ENCODE data around the gene SIGLEC15.

Gene SIGLEC15

GRCh38 chr18:45835057-45835636 lies 9.7 kb downstream of the SIGLEC15 start:
- H3K27ac ChIP-seq (ENCODE audit: low read depth in 2 of 2, low read length in 2 of 2) = no peak overlapping the region
- peaks cover 16 to 34% of the 10 kb centered on the region in 2 donors for H3K27me3 ChIP-seq (ENCODE audit: control insufficient read depth in 2 of 2, insufficient read depth in 2 of 2, low read length in 2 of 2)
- no peaks in the 10 kb centered on the region for H3K9me3 ChIP-seq (ENCODE audit: control insufficient read depth in 2 of 2, low read length in 2 of 2)
- H3K4me1 ChIP-seq (ENCODE audit: control insufficient read depth in 2 of 2, insufficient read depth in 2 of 2, low read length in 2 of 2) = peaks cover 12 to 14% of the 10 kb centered on the region in 2 donors
- H3K9ac ChIP-seq (ENCODE audit: low read depth in 1 of 2, low read length in 2 of 2) = no peak overlapping the region
- no peak overlapping the region for H3K4me3 ChIP-seq (ENCODE audit: low read length in 2 of 2)
- H3K36me3 ChIP-seq (ENCODE audit: control insufficient read depth in 2 of 2, insufficient read depth in 2 of 2, low read length in 2 of 2) = no peaks in the 10 kb centered on the region

DNA sequence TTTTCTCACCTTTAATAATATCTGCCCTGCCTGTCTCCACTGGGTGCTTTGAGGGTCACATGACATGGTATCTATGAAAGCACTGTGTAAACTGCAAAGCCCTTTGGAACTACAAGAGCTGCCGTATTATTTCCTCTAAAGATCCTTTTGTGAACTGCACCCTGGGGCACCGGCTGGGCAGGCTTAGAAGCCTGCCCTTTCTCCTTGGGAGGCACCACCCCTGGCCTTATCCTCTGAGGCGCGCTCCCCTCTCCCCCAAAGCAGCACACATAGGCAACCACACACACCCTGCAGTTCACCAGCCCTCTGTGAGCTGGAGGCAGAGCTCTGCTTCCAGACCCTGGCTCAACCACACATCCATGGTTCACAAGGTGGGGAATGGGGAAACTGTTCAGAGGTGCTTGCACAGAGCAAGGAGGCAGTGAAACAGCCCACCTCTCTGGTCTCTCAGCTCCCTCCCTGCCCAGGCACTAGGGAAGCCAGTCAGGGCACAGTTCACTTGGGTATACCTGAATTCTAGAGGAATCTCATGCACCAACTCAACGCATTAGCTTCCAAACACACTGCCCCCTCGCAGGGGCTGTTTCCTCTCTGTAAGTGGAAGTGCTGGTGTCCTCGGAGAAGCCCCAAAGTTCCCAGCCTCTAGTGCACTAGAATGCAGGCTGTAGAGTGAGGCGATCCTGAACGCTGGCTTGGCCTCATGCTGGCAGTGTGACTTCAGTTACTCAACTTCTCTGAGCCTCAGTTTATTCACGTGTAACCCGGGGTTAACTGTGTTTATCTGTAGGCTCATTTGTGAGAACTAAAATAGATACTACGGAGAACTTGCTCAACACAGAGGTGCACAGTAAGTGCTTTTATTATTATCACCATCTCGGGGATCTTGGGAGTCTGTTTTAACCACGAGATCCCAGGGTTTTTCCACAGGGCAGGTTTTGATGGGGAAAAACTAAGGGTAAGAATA lies 11.0 kb downstream of the SIGLEC15 start:
- H3K4me3 ChIP-seq (ENCODE audit: low read length in 2 of 2) = no peak overlapping the region
- H3K4me1 ChIP-seq (ENCODE audit: control insufficient read depth in 2 of 2, insufficient read depth in 2 of 2, low read length in 2 of 2) = peaks cover 12 to 14% of the 10 kb centered on the region in 2 donors

DNA sequence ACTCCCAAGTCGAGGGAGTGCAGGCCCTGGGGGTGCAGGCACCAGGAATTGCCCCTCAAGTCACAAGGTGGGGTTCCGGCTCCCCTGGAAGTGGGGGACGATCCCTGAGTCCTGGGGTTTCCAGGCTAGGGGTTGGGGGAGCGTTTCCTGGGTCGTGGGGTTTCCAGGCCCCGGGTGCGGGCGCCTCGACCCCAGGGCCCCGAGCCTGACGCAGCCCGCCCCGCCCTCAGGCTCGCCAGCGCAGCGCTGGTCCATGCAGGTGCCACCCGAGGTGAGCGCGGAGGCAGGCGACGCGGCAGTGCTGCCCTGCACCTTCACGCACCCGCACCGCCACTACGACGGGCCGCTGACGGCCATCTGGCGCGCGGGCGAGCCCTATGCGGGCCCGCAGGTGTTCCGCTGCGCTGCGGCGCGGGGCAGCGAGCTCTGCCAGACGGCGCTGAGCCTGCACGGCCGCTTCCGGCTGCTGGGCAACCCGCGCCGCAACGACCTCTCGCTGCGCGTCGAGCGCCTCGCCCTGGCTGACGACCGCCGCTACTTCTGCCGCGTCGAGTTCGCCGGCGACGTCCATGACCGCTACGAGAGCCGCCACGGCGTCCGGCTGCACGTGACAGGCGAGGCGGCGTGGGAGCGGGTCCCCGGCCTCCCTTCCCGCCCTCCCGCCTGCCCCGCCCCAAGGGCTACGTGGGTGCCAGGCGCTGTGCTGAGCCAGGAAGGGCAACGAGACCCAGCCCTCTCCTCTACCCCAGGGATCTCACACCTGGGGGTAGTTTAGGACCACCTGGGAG lies 12.0 kb downstream of the SIGLEC15 start:
- H3K9ac ChIP-seq (ENCODE audit: low read depth in 1 of 2, low read length in 2 of 2) = no peak overlapping the region
- H3K4me3 ChIP-seq (ENCODE audit: low read length in 2 of 2) = peak overlapping the region in 1 of 2 donors; percentile 50
- H3K36me3 ChIP-seq (ENCODE audit: control insufficient read depth in 2 of 2, insufficient read depth in 2 of 2, low read length in 2 of 2) = no peaks in the 10 kb centered on the region
- H3K4me1 ChIP-seq (ENCODE audit: control insufficient read depth in 2 of 2, insufficient read depth in 2 of 2, low read length in 2 of 2) = peaks cover 12 to 14% of the 10 kb centered on the region in 2 donors
- H3K9me3 ChIP-seq (ENCODE audit: control insufficient read depth in 2 of 2, low read length in 2 of 2) = no peaks in the 10 kb centered on the region
- H3K27ac ChIP-seq (ENCODE audit: low read depth in 2 of 2, low read length in 2 of 2) = no peak overlapping the region
- H3K27me3 ChIP-seq (ENCODE audit: control insufficient read depth in 2 of 2, insufficient read depth in 2 of 2, low read length in 2 of 2) = peaks cover 16 to 34% of the 10 kb centered on the region in 2 donors

More for the DNA sequence above, 11.0 kb downstream of the SIGLEC15 start:
- Histone ChIP-seq H3K27me3 (ENCODE audit: control insufficient read depth in 2 of 2, insufficient read depth in 2 of 2, low read length in 2 of 2) (peaks cover 16 to 34% of the 10 kb centered on the region in 2 donors), H3K9ac (ENCODE audit: low read depth in 1 of 2, low read length in 2 of 2) (no peak overlapping the region), H3K9me3 (ENCODE audit: control insufficient read depth in 2 of 2, low read length in 2 of 2) (no peaks in the 10 kb centered on the region), H3K36me3 (ENCODE audit: control insufficient read depth in 2 of 2, insufficient read depth in 2 of 2, low read length in 2 of 2) (no peaks in the 10 kb centered on the region), H3K27ac (ENCODE audit: low read depth in 2 of 2, low read length in 2 of 2) (no peak overlapping the region)

DNA sequence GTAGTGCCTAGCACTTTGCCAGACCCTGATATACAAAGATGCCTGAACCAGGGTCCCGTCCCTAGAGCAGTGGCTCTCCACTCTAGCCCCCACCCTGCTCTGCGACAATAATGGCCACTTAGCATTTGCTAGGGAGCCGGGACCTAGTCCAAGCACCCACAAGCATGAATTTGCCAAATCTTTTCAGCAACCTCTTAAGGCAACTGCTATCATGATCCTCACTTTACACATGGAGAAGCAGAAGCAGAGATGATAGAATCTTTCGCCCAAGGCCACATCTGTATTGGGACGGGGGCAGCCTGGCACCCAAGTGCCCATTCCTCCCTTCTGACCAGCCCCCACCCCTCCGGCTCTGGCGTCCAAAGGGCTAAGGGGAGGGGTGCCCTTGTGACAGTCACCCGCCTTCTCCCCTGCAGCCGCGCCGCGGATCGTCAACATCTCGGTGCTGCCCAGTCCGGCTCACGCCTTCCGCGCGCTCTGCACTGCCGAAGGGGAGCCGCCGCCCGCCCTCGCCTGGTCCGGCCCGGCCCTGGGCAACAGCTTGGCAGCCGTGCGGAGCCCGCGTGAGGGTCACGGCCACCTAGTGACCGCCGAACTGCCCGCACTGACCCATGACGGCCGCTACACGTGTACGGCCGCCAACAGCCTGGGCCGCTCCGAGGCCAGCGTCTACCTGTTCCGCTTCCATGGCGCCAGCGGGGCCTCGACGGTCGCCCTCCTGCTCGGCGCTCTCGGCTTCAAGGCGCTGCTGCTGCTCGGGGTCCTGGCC lies 13.0 kb downstream of the SIGLEC15 start:
- Histone ChIP-seq H3K36me3 (ENCODE audit: control insufficient read depth in 2 of 2, insufficient read depth in 2 of 2, low read length in 2 of 2) (no peaks in the 10 kb centered on the region), H3K9me3 (ENCODE audit: control insufficient read depth in 2 of 2, low read length in 2 of 2) (no peaks in the 10 kb centered on the region), H3K4me1 (ENCODE audit: control insufficient read depth in 2 of 2, insufficient read depth in 2 of 2, low read length in 2 of 2) (peaks cover 12 to 14% of the 10 kb centered on the region in 2 donors), H3K27me3 (ENCODE audit: control insufficient read depth in 2 of 2, insufficient read depth in 2 of 2, low read length in 2 of 2) (peaks cover 16 to 34% of the 10 kb centered on the region in 2 donors), H3K9ac (ENCODE audit: low read depth in 1 of 2, low read length in 2 of 2) (peak overlapping the region in 1 of 2 donors; percentile 16), H3K27ac (ENCODE audit: low read depth in 2 of 2, low read length in 2 of 2) (no peak overlapping the region), H3K4me3 (ENCODE audit: low read length in 2 of 2) (peak overlapping the region in 1 of 2 donors; percentile 29)

DNA sequence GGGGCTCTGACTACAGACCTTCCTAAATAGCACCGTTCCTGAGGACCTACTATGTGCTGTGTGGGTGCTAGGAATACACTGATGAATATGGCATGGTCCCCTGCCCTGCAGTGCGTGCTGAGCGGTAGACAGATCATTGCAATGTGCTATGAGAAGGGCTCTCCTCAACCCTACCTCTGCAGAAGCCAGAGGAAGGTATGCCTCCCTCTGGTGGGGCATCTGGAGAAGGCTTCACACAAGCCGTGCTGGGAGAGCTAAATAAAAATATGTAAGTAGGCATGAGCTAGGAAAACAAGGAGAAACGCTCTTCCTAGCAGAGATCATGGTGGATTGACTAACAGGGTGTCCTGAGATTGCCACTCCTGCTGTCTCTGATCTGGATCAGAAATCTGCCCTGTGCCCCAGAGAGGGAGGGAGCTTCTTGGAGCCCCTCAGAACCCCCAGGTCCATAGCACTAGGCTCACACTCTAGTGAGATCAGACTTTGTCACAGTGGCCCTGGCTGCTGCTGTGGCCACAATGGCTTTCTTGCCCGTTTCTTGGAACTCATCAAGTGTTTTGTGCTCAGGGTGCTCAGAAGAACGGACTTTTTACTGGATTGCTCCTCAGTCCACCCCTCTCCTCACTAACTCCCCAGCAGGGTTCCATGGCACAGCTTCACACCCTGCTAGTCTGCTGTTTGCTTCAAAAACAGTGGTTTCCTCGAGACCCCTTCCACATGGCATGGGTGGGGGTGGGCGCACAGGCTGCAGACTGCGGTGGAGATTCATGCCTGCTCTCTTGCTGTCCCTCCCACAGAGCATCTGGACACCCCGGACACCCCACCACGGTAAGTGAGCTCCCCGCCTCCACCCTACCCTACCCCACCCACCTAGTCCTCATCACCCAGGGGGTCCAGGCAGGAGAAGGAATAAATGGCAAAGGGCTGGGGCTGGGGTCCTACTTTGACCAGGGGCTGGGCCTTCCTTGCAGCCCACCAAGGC lies 14.2 kb downstream of the SIGLEC15 start:
- H3K27ac ChIP-seq (ENCODE audit: low read depth in 2 of 2, low read length in 2 of 2) = no peak overlapping the region
- no peaks in the 10 kb centered on the region for H3K9me3 ChIP-seq (ENCODE audit: control insufficient read depth in 2 of 2, low read length in 2 of 2)
- H3K9ac ChIP-seq (ENCODE audit: low read depth in 1 of 2, low read length in 2 of 2) = no peak overlapping the region
- no peaks in the 10 kb centered on the region for H3K36me3 ChIP-seq (ENCODE audit: control insufficient read depth in 2 of 2, insufficient read depth in 2 of 2, low read length in 2 of 2)
- H3K27me3 ChIP-seq (ENCODE audit: control insufficient read depth in 2 of 2, insufficient read depth in 2 of 2, low read length in 2 of 2) = peaks cover 16 to 34% of the 10 kb centered on the region in 2 donors
- no peak overlapping the region for H3K4me3 ChIP-seq (ENCODE audit: low read length in 2 of 2)
- H3K4me1 ChIP-seq (ENCODE audit: control insufficient read depth in 2 of 2, insufficient read depth in 2 of 2, low read length in 2 of 2) = peaks cover 12 to 14% of the 10 kb centered on the region in 2 donors

DNA sequence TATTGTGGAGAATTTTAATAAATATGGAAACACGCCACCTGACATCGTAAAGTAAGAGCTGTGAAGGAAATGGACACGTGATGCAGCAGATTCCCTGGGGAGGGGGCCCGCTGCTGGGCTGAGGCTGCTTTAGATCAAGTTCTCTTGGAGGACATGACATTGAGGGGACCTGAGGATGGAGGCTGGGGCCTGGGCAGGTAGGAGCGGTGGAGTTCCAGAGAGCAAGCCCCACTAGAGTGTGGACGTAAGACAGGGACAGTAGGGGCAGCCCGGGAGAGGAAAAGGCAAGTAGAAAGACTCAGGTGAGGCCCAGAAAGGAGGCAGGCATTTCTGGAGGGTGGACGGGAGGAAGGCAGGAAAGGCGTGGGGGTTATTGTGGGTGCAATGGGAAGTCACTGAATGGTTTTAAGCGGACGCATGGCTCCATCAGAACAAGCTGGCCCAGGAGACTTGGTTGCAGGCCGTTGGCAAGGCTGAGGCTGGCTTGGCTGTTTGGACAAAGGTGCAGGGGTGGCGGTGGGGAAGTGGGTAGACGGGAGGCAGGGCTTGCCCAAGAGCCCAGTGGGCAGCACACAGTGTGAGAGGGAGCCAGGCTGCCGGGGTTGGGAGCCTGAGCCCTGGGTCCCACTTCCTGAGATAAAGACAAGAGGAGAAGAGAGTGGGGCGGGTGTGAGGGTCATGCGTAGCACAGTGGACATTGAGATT lies 15.7 kb downstream of the SIGLEC15 start:
- H3K27ac ChIP-seq (ENCODE audit: low read depth in 2 of 2, low read length in 2 of 2) = no peak overlapping the region
- peaks cover 10 to 14% of the 10 kb centered on the region in 2 donors for H3K4me1 ChIP-seq (ENCODE audit: control insufficient read depth in 2 of 2, insufficient read depth in 2 of 2, low read length in 2 of 2)
- H3K9ac ChIP-seq (ENCODE audit: low read depth in 1 of 2, low read length in 2 of 2) = no peak overlapping the region
- H3K4me3 ChIP-seq (ENCODE audit: low read length in 2 of 2) = no peak overlapping the region
- H3K9me3 ChIP-seq (ENCODE audit: control insufficient read depth in 2 of 2, low read length in 2 of 2) = no peaks in the 10 kb centered on the region
- peaks cover 16 to 34% of the 10 kb centered on the region in 2 donors for H3K27me3 ChIP-seq (ENCODE audit: control insufficient read depth in 2 of 2, insufficient read depth in 2 of 2, low read length in 2 of 2)
- H3K36me3 ChIP-seq (ENCODE audit: control insufficient read depth in 2 of 2, insufficient read depth in 2 of 2, low read length in 2 of 2) = no peaks in the 10 kb centered on the region

GRCh38 chr18:45841765-45842442 lies 16.4 kb downstream of the SIGLEC15 start:
- Histone ChIP-seq H3K36me3 (ENCODE audit: control insufficient read depth in 2 of 2, insufficient read depth in 2 of 2, low read length in 2 of 2) (no peaks in the 10 kb centered on the region), H3K9me3 (ENCODE audit: control insufficient read depth in 2 of 2, low read length in 2 of 2) (no peaks in the 10 kb centered on the region), H3K27ac (ENCODE audit: low read depth in 2 of 2, low read length in 2 of 2) (no peak overlapping the region), H3K9ac (ENCODE audit: low read depth in 1 of 2, low read length in 2 of 2) (no peak overlapping the region), H3K27me3 (ENCODE audit: control insufficient read depth in 2 of 2, insufficient read depth in 2 of 2, low read length in 2 of 2) (peaks cover 16 to 29% of the 10 kb centered on the region in 2 donors), H3K4me3 (ENCODE audit: low read length in 2 of 2) (no peak overlapping the region), H3K4me1 (ENCODE audit: control insufficient read depth in 2 of 2, insufficient read depth in 2 of 2, low read length in 2 of 2) (peaks cover 10 to 11% of the 10 kb centered on the region in 2 donors)

- Histone ChIP-seq H3K27me3 (ENCODE audit: control insufficient read depth in 2 of 2, insufficient read depth in 2 of 2, low read length in 2 of 2) (peaks cover 9 to 21% of the 10 kb centered on the region in 2 donors), H3K4me1 (ENCODE audit: control insufficient read depth in 2 of 2, insufficient read depth in 2 of 2, low read length in 2 of 2) (peaks cover 5 to 8% of the 10 kb centered on the region in 2 donors), H3K4me3 (ENCODE audit: low read length in 2 of 2) (no peak overlapping the region), H3K36me3 (ENCODE audit: control insufficient read depth in 2 of 2, insufficient read depth in 2 of 2, low read length in 2 of 2) (no peaks in the 10 kb centered on the region), H3K9ac (ENCODE audit: low read depth in 1 of 2, low read length in 2 of 2) (no peak overlapping the region), H3K27ac (ENCODE audit: low read depth in 2 of 2, low read length in 2 of 2) (no peak overlapping the region), H3K9me3 (ENCODE audit: control insufficient read depth in 2 of 2, low read length in 2 of 2) (no peaks in the 10 kb centered on the region)
Observed at GRCh38 chr18:45843019-45843418, 17.5 kb downstream of the SIGLEC15 start.
